Measurements from ENCODE around the gene RAVER1. TPM values are rescaled to one million over a fixed set of nuclear protein-coding genes. Genes with fewer than 3 reads are reported as not detected.

Gene RAVER1
- total and polyA plus RNA-seq, 9 of the 15 experiments (the other 6 are each of a cell fraction or from before 2014, with no cell fraction given): 0.06 to 113 (median 7.0) TPM

- TF ChIP-seq SMARCC2 (IDR thresholded peaks at IDR 0.05; ENCODE audit: low read depth) (peak; percentile 62; the same call in 1 of the 2 replicates), NEUROD1 (IDR thresholded peaks at IDR 0.05; ENCODE audit: borderline replicate concordance, low read depth, low read length, partially characterized antibody) (peak; percentile 69), SOX6 (IDR thresholded peaks at IDR 0.05) (peak; percentile 69), EP400 (IDR thresholded peaks at IDR 0.05) (peak; percentile 72; the same call in 1 of the 2 replicates), ZKSCAN8 (CRISPR knock-in tag; IDR thresholded peaks at IDR 0.05) (no peak), FOXJ2 (tag; IDR thresholded peaks at IDR 0.05) (no peak), NR2C2 (CRISPR knock-in tag; IDR thresholded peaks at IDR 0.05) (peak; percentile 79; the same call in 1 of the 2 replicates), NR2C2 (tag; IDR thresholded peaks at IDR 0.05) (peak; percentile 64; the same call in 1 of the 2 replicates), RBM25 (IDR thresholded peaks at IDR 0.05; ENCODE audit: low read depth, low read length, severe bottlenecking) (no peak), KLF6 (CRISPR knock-in tag; IDR thresholded peaks at IDR 0.05; ENCODE audit: borderline replicate concordance) (no peak), SMARCB1 (IDR thresholded peaks at IDR 0.05; ENCODE audit: insufficient read length, low read depth) (no peak), BCLAF1 (IDR thresholded peaks at IDR 0.05; ENCODE audit: borderline replicate concordance in 1 of 2, control insufficient read depth in 1 of 2, low read depth in 2 of 2, low read length in 1 of 2) (no peak), ELK1 (CRISPR knock-in tag; IDR thresholded peaks at IDR 0.05) (0 out of 2 replicates have a peak, but pooled peaks have one; percentile 53), ZNF347 (CRISPR knock-in tag; IDR thresholded peaks at IDR 0.05; ENCODE audit: low read depth) (no peak)
These were observed 33.5 kb downstream of the RAVER1 start (continued) for GRCh38 chr19:10299545-10300458.

All from K562 (cell line).